GM10847 (cell line): ENCODE results near the gene C10orf71.

Source experiments
- POLR2A ChIP-seq: IDR thresholded peaks from 2 replicates; pipeline ENCODE4 v1.6.1; 2011; ENCODE audit not compliant: insufficient read length; ENCODE audit errors: extremely low read depth

C10orf71 gene

GRCh38 chr10:49269523-49269922 is 29.4 kb upstream of the C10orf71 start:
- no peak for TF ChIP-seq POLR2A

- no peak for TF ChIP-seq POLR2A
Measured at GRCh38 chr10:49270565-49270964, 28.4 kb upstream of the C10orf71 start.

- no peak for TF ChIP-seq POLR2A
Measured at GRCh38 chr10:49271346-49271745, 27.6 kb upstream of the C10orf71 start.

GRCh38 chr10:49272251-49273081 is 26.5 kb upstream of the C10orf71 start:
- no peak for TF ChIP-seq POLR2A

GRCh38 chr10:49273082-49273465 is 25.9 kb upstream of the C10orf71 start:
- TF ChIP-seq POLR2A = no peak

- no peak for TF ChIP-seq POLR2A
Measured at GRCh38 chr10:49273626-49274025, 25.3 kb upstream of the C10orf71 start.

GRCh38 chr10:49274886-49275285 is 24.1 kb upstream of the C10orf71 start:
- no peak for TF ChIP-seq POLR2A

- TF ChIP-seq POLR2A = no peak
Measured at GRCh38 chr10:49275896-49276295, 23.1 kb upstream of the C10orf71 start.

- no peak for TF ChIP-seq POLR2A
Measured at GRCh38 chr10:49276596-49276995, 22.4 kb upstream of the C10orf71 start.

- no peak for TF ChIP-seq POLR2A
Measured at GRCh38 chr10:49277973-49278372, 21.0 kb upstream of the C10orf71 start.

GRCh38 chr10:49278497-49278981 is 20.4 kb upstream of the C10orf71 start:
- TF ChIP-seq POLR2A = no peak

- TF ChIP-seq POLR2A = no peak
Measured at GRCh38 chr10:49279015-49279880, 19.7 kb upstream of the C10orf71 start.

GRCh38 chr10:49280001-49280408 is 19.0 kb upstream of the C10orf71 start:
- no peak for TF ChIP-seq POLR2A

- TF ChIP-seq POLR2A = no peak
Measured at GRCh38 chr10:49281461-49281860, 17.5 kb upstream of the C10orf71 start.

- TF ChIP-seq POLR2A = no peak
Measured at GRCh38 chr10:49282306-49282705, 16.7 kb upstream of the C10orf71 start.

GRCh38 chr10:49282879-49283341 is 16.1 kb upstream of the C10orf71 start:
- TF ChIP-seq POLR2A = no peak

- no peak for TF ChIP-seq POLR2A
Measured at GRCh38 chr10:49283491-49283890, 15.5 kb upstream of the C10orf71 start.

GRCh38 chr10:49284356-49284755 is 14.6 kb upstream of the C10orf71 start:
- TF ChIP-seq POLR2A = no peak
